ENCODE results near the gene MMP8.

Gene MMP8

DNA sequence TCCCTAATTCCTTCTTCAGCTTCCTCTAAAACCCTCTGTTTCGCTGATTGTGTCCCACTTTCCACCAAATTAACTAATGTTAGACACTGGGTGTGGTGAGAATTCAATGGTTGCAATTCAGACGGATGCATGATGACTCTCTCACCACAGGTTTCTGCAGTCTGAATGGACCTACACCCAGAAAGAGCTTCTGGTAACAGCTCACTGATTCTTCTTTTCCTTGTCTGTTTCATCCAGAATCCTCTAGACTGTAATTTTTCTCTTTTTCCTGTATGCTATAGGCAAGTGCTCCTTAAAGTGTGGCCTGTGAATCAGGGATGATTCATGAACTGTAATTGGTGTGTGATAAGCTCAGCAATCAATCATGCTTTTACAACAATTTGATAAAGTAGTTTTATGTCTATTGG is 37.6 kb upstream of the MMP8 start:
- no peak for DNase-seq (ENCODE audit: low spot score)
- TF ChIP-seq, protein P1, sequence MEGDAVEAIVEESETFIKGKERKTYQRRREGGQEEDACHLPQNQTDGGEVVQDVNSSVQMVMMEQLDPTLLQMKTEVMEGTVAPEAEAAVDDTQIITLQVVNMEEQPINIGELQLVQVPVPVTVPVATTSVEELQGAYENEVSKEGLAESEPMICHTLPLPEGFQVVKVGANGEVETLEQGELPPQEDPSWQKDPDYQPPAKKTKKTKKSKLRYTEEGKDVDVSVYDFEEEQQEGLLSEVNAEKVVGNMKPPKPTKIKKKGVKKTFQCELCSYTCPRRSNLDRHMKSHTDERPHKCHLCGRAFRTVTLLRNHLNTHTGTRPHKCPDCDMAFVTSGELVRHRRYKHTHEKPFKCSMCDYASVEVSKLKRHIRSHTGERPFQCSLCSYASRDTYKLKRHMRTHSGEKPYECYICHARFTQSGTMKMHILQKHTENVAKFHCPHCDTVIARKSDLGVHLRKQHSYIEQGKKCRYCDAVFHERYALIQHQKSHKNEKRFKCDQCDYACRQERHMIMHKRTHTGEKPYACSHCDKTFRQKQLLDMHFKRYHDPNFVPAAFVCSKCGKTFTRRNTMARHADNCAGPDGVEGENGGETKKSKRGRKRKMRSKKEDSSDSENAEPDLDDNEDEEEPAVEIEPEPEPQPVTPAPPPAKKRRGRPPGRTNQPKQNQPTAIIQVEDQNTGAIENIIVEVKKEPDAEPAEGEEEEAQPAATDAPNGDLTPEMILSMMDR (IDR thresholded peaks at IDR 0.05; ENCODE audit: extremely low read depth, insufficient read depth, missing control alignments) = no peak
- in situ Hi-C loops (cut with MboI; ENCODE audit: low pct_unique_long_range_greater_than_20kb, low sequenced_read_pairs, unreplicated experiment) = no loop called here

DNA sequence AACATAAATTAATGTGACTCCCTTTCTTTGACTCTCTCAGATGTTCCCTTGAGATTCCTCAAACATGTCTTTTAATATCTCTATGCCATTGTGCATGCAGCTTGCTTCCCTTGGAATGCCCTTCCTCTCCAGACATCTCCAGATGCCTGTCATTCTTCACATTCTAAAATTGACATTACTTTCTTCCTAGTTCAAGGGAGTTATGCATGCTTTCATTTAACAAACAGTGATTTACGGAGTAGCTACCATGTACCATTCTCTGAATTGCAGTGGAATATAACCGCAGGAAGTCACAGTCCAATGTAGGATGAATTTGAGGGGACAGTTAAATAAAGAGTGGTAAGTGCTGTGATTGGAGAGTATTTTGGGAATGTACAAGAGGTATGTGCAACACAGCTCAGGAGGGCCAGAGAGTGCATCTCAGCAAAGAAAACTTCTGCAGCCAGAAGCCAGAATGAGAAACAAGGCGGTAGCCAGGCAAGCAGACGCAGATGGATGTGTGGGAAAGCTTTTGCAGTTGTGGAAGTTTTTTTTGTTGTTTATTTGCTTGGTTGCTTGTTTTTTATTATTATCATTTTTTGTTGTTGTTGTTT is 37.0 kb upstream of the MMP8 start:
- in situ Hi-C loops (cut with MboI; ENCODE audit: low pct_unique_long_range_greater_than_20kb, low sequenced_read_pairs, unreplicated experiment) = no loop called here
- DNase-seq (ENCODE audit: low spot score) = no peak
- TF ChIP-seq, protein P1 (IDR thresholded peaks at IDR 0.05; ENCODE audit: extremely low read depth, insufficient read depth, missing control alignments) = no peak

DNA sequence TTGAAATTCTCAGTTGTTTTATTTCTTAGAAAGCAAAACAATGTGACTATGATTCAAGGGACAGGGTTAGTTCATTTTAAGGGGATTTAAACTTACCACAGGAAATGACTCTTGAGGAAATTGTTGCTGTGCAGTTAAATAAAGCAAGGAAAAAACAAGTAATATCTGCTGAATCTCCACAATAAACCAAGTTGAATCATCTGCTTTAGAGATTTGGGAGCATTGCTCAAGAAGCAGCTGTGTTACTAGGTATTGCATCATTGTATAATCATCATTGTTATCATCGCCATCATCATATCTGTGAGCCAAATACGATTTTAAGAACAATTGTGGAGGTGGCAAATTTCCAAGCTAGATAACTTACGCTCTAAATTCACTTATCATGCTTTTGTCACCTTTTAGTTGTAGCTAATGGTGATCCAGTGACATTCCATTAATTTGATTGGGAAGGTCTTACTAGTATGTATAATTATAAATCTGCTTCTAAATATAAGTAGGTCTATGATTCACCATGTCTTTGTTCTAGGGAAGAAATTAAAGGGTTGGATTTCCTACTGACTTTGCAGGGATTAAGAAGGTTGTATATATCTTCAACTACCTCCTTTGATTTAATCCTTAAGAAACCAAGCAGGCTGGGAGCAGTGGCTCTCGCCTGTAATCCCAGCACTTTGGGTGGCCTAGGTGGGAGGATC is 35.7 kb upstream of the MMP8 start:
- TF ChIP-seq, protein P1 (IDR thresholded peaks at IDR 0.05; ENCODE audit: extremely low read depth, insufficient read depth, missing control alignments) = no peak
- in situ Hi-C loops (cut with MboI; ENCODE audit: low pct_unique_long_range_greater_than_20kb, low sequenced_read_pairs, unreplicated experiment) = no loop called here
- DNase-seq (ENCODE audit: low spot score) = no peak

DNA sequence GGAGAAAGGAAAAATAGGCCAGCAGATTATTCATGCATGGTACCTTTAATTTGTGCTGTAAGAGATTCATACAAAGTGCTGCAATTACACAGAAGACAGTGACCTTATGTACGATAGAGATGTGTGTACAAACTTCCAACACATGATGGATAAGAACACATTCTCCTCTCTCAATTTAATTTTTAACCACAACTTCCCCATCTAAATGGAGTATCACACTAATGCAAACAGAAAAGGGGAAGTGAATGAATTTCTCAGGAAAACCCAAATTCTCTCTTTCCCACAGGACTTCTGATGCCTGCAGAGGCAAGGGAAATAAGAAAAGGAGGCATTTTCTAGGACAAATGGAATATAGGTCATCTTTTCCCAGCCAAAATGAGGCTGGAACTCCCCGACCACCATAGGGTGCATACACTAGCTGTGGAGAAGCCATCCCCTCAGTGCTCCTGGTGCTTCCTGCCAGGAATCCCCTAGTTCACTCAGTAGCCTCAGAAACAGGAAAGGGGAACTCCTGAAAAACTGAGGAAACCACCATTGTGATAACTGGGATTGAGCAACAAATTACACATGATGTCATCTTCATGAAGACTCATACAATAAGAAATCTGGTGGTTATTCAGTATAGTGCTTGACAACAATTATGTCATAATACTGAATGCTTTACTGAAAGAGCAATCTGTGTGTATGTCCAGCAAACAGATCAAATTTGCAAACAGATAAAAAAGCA is 33.2 kb upstream of the MMP8 start:
- no peak for DNase-seq (ENCODE audit: low spot score)
- TF ChIP-seq, protein P1 (IDR thresholded peaks at IDR 0.05; ENCODE audit: extremely low read depth, insufficient read depth, missing control alignments) = no peak
- in situ Hi-C loops (cut with MboI; ENCODE audit: low pct_unique_long_range_greater_than_20kb, low sequenced_read_pairs, unreplicated experiment) = no loop called here

DNA sequence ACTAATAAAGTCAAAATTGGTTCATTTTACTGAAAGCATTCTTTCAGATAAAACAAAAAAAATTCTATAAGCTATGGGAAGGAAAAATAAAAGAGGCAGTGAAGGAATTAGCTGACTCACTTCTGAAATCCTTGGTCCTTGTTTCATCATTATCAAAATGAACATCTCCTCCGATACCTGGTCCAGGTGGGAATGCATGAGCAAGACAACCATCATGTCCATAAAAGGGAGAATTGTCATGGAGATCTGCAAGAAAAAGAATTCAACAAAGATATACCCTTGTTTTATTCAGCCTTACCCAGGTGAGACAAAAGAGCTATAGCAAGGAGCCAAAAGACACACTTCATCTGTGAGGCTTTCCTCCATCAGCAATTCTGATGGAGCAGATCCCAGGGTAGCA is 28.5 kb upstream of the MMP8 start:
- TF ChIP-seq, protein P1 (IDR thresholded peaks at IDR 0.05; ENCODE audit: extremely low read depth, insufficient read depth, missing control alignments) = no peak
- no peak for DNase-seq (ENCODE audit: low spot score)
- in situ Hi-C loops (cut with MboI; ENCODE audit: low pct_unique_long_range_greater_than_20kb, low sequenced_read_pairs, unreplicated experiment) = no loop called here

DNA sequence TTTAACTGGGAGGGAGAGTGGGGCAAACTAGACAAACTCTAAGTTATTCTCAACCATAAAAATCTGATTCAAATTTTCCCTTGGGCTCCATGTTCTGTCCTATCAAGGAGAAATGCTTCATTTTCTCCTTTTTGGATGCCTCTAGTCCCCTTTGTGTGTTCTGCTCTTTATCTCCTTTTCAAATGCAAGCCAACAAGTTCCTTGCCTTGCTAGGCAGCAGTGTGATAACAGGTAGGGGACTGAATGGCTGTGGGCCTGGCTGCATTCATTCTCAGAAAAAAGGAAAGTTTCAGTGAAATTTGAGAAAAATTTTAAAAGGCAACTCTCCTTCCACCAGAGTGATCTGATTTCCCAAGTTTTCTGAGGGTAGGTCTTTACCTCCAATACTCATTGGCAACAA is 26.9 kb upstream of the MMP8 start:
- no peak for DNase-seq (ENCODE audit: low spot score)
- TF ChIP-seq, protein P1 (IDR thresholded peaks at IDR 0.05; ENCODE audit: extremely low read depth, insufficient read depth, missing control alignments) = no peak
- in situ Hi-C loops (cut with MboI; ENCODE audit: low pct_unique_long_range_greater_than_20kb, low sequenced_read_pairs, unreplicated experiment) = no loop called here

Measured in GM13977 (cell line).